HG02623 (cell line): ENCODE data around the gene PSMD5.

Source experiments
- ATAC-seq: cut with Tn5 transposase; IDR thresholded peaks from one replicate; pipeline ENCODE4 v1.9.1; 2021; ENCODE audit warnings: moderate library complexity; ENCODE audit not compliant: unreplicated experiment

Gene PSMD5

DNA sequence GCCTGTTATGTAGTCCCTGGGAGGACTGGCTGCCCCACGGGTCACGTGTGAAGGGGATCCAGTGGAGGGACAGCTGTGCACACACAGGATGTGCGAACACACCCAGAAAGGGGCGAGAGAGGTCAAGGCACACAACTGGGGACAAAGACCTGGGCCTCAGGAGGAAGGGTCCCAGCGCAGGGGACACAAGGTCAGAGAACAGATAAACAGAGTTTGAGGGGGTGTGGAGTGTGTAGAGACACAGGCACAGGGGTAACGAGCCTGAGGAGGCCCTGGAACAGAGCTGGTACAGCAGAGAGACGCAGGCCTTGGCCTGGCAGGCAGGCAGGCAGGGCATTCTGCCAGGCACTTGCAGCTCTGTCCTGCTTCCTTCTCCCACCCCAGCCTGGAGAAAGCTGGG lies 14.8 kb upstream of the PSMD5 start:
- no peak for ATAC-seq

- ATAC-seq, result no peak
Measured at GRCh38 chr9:120856700-120857099, 14.0 kb upstream of the PSMD5 start.

GRCh38 chr9:120855827-120856670 lies 13.3 kb upstream of the PSMD5 start:
- no peak for ATAC-seq

DNA sequence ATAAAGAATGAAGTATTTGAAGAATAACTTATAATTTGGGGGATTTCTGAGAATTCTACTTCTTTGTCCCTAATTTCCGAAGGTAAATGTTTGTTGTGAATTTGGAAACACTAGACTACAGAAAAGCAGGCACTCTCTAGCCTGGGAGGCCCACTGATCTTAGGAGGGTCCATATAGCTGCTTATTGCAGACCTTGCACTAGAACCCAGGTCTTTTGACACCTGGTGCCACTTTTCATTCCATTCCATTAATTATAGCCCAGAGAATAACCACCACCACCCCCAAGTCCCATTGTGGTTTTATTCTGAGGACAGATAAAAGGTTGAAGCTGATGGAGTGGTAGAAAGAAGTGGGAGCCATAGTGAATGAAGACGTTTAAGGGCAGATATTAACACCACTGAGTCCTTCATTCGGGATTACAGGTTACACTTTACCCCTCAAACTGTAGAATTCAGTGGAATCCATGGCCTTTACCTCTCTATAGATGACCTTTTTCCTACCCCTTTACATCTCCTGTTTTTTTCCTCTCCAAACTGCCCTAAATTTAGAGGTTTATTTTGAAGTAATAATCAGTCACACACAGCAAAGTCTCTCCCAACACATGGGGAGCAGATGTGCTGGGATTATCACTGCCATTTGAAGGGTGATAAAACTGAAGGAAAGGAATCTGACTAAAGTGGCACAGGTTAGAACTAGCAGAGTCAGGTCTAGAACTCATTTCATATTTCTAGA lies 12.0 kb upstream of the PSMD5 start:
- no peak for ATAC-seq

DNA sequence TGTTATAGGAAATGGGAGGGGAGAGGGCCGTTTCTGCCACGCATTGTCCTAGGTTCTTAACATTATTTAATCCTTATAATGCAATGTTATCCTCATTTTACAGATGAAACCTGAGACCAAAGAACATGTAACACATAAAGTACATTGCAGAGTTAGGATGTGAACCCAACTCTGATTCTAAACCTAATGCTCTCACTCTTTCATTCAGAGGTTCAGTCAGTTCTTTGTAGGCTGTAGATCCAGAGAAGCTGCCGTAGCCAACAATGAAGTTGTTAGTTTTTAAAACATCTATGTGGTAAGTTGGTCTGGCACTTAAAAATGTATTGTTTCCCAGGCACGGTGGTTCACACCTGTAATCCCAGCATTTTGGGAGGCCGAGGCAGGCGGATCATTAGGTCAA lies 10.5 kb upstream of the PSMD5 start:
- ATAC-seq, result no peak

DNA sequence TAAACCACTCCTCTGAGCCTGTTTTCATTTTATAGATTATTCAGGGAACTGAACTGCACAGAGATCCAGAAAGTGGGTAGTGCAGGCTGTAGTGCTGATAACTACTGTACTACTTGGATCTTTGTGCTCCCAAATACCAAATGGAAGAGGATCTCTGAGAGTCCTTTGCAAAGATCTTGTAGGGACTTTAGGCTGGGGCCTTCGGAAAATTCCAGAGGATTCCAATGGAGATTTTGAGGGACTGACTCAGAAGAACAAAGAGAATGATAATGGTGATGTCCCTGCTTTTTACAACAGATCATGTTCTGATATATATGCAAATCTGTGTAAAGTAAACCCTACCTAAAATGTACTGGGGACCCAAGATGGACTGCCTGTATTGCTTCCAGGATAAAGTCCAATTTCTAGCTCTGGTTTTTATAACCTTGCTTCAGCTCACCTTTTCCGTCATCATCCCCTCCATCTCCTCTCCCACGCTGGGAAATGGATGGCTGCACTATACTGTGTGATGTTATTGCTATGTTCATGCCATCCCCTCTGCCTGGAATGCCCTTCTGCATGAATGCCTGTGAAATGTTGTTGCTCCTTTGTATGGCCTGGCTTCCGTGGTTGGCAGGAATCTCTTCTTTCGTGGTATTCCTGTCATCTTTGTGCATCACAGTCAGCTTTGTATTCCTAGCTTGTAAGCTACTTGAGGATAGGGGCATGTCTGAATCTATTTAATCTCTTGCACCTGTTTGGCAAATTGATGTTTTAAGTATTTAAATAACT lies 9.7 kb upstream of the PSMD5 start:
- no peak for ATAC-seq

DNA sequence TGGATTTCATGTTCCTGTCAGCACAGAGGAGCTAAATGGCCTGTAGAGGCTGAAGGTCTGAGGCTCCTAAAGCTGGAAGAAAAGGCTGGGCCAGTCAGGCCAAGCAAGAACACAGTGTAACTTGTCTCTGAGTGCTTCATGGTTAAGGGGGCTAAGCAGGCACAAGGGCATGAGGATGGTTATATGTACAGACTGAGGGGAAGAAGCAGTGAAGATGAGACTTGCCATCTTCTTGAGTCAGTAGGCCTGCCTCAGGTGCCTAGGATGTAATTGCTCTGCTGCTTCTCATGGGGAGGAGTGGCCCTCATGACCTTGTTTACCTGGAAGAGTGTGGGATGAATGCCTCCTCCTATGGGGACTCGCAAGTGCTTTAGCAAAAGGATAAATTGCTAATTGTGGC lies 8.7 kb upstream of the PSMD5 start:
- no peak for ATAC-seq

DNA sequence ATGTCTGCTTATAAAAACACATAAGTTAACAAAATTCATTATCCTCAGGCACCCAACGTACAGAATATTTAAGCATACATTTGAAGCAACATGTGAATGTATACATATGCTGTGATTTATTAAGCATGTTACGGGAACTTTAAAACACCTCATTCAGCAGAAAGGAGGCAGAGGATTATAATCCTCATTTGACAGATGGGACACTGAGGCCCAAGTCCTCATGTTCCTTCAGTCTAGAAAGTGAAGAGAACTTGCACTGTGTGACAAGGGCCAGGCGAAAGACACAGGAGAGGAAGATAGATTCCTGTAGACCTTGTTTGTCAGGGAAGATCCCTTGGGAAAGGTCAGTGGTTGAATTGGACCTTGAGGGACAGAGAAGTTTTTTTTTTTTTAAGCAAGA lies 7.6 kb upstream of the PSMD5 start:
- ATAC-seq, result no peak

GRCh38 chr9:120846906-120847305 lies 4.2 kb upstream of the PSMD5 start:
- no peak for ATAC-seq

DNA sequence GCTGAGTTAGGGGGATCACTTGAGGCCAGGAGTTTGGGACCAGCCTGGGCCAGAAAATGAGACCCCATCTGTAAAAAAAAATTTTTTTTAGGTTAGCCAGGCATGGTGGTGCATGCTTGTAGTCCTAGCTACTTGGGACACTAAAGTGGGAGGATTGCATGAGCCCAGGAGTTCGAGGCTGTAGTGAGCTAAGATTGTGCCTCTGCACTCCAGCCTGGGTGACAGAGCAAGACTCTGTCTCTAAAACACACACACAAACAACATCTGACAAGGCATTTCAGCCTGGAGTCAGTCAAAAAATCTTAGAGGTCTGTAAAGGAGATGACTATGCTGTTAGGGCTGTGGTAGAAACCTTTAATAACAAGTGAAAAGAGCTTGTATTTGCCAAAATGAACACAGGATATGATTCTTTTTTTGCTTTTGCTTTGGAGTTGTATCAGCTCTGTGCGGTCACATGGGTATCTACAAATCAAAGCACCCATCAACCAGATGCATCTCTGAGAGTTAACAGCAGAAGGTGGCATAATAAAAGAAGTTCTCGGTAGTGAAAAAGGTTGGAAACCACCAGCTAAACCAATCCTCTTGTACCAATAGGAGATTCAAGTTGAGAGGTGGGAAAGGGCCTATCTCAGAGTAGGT lies 3.6 kb upstream of the PSMD5 start:
- ATAC-seq, result no peak

GRCh38 chr9:120845255-120845654 lies 2.5 kb upstream of the PSMD5 start:
- no peak for ATAC-seq

DNA sequence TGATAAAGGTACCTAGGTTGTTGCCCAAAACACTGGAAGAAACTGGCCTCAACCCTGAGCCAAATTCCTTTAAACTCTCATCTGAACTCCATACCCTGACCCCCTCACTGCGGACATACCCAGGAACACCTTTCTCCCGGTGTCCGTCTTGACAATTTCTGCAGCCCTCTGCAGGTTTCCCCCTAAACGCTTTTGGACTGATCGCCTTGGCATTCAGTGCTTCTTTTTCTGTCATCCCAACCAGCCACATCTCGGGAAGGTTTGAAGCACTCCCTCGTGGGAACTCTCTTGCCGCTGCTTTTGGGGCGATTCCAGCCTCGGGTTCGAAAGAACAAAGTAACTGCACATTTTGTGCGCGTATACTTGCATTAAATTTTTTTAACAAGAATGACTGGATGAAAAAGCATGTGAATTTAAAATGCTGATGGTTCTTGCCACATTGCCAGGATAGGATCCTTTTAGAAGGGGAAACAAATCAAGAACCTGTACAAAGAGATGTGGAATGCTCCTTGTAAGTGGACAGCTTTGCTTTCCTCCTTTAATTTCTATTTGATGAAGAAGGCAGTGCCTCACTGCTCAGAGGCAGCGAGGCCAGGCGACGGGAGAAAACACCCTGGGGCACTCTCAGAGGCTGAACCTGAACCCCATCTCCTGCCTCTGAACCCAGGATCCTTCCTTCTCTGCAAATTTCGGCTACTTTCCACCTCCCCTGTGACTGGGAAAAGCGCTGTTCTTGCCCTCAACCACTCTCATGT lies 615 bp downstream of the PSMD5 start:
- no peak for ATAC-seq

- no peak for ATAC-seq
Measured at GRCh38 chr9:120839146-120839545, 3.6 kb downstream of the PSMD5 start.

DNA sequence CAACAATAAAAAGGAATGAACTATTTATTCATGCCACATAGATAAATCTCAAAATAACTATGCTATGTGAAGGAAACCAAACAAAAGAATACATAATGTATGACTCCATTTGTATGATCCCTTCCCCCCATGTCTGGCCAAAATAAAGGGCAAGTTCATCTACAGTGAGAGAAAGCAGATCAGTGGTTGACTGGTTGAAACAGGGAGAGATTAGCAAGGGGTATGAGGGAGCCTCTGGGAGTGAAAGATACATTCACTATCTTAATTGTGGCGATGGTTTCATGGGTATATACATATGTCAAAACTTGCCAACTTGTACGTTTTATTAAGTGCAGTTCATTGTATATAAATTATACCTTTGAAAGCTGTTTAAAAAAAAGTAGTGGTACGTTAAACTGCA lies 4.8 kb downstream of the PSMD5 start:
- no peak for ATAC-seq

DNA sequence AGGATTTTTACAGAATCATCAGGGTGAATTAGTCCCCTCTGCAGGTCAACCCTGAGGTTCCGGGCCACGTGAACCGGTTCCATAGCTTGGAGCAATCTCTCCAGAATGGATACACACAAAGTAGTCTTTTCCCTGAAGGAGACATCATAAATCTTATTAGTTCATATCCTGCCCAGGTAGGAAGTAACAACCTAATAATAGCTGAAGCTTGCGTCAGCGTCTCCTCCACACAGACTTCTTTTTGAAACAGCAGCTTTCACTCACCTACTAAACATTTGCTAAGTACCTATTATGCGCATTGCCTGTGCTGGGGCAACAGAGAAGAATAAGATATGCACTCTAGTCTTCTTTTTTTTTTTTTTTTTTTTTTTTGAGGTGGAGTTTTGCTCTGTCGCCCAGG lies 9.4 kb downstream of the PSMD5 start:
- no peak for ATAC-seq

GRCh38 chr9:120832807-120833206 lies 9.9 kb downstream of the PSMD5 start:
- ATAC-seq, result no peak

- ATAC-seq, result no peak
Measured at GRCh38 chr9:120830865-120831264, 11.9 kb downstream of the PSMD5 start.

DNA sequence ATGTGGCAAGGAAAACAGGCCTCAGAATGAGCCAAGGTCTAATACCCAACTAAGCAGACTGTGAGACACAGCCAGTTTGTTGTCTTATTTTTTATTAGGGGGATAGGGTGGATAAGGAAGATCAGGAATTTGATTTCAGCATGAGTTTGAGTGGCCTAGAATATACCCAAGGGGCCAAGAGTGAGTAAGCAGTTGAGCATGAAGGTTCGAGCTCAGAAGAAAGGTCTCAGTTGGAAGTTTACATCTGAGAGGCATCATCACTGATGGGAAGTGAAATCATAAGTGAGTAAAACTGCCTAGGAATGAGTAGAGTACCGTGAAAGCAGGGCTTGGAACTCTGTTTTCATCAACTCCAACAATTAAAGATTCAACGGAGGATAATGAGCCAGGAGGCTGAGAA lies 12.6 kb downstream of the PSMD5 start:
- ATAC-seq, result no peak

GRCh38 chr9:120829650-120830049 lies 13.1 kb downstream of the PSMD5 start:
- no peak for ATAC-seq

- ATAC-seq, result no peak
Measured at GRCh38 chr9:120820095-120820494, 22.6 kb downstream of the PSMD5 start.
